IMR-90 (cell line): ENCODE results near the gene AKAP8L.

Source experiments
- CEBPB ChIP-seq: IDR thresholded peaks from 2 replicates; pipeline ENCODE4 v1.6.1; 2012; ENCODE audit warnings: low read depth, low read length, improper control_type of control experiment
- CTCF ChIP-seq: conservative IDR thresholded peaks from 2 replicates; pipeline ENCODE4 v1.5.1; 2012; ENCODE audit warnings: mild to moderate bottlenecking, low read depth, low read length, improper control_type of control experiment
- RFX5 ChIP-seq: IDR thresholded peaks from 2 replicates; pipeline ENCODE4 v1.8.0; 2012; ENCODE audit warnings: low read depth, mild to moderate bottlenecking, low read length, moderate library complexity
- TF ChIP-seq, protein P1 (sequence below): fragments of 150-350 bp; IDR thresholded peaks from 2 replicates; pipeline ENCODE4 v1.6.1; 2016; ENCODE audit warnings: low read depth, mild to moderate bottlenecking, low read length, moderate library complexity, borderline replicate concordance

DNA sequence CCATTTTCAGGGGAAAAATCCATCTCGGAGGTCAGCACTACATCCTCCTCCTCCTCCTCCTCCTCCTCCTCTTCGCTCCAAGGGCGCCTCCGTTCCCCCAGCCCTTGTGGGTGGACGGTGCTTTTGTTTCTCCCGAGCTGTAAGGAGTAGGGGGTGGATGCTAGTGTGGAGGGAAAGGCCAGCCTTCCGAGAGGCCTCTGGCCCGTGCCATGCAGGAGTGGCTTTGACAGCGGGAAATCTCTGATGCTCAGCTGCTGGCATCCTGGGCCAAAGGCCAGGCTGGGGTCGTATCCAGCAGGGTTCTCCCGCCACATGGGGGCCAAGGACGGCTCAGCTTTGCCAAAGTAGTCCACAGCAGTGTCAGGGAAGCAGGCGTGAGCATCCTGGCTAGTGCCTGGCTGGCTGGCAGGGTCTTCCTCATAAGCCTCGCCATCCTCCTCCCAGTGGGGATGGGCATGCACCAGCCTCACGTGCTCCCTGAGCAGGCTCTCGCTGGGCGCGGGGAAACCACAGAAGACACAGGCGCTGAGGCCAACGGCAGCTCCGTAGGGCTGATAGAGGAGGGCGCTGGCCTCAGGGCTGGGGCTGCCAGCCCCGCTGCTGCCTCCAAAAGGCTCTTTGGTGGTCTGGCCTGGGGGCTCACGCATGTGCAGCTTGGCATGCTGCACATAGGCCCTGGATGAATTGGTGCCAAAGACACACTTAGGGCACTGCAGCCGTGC, 20.5 kb upstream of the AKAP8L start:
- TF ChIP-seq CEBPB (no peak), CTCF (no peak), RFX5 (no peak)
- TF ChIP-seq, protein P1, sequence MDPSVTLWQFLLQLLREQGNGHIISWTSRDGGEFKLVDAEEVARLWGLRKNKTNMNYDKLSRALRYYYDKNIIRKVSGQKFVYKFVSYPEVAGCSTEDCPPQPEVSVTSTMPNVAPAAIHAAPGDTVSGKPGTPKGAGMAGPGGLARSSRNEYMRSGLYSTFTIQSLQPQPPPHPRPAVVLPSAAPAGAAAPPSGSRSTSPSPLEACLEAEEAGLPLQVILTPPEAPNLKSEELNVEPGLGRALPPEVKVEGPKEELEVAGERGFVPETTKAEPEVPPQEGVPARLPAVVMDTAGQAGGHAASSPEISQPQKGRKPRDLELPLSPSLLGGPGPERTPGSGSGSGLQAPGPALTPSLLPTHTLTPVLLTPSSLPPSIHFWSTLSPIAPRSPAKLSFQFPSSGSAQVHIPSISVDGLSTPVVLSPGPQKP, result no peak
